GM19238 (cell line): ENCODE results near the gene HNF1A.
"Not testable (repeated sequence)": the region's sequence is repeated elsewhere in the genome, so short reads cannot be mapped to it uniquely, and the experiment has no call there.

Source experiments
- DNase-seq: peaks from one replicate; pipeline ENCODE4 v3.0.0; 2011; ENCODE audit warnings: low spot score; ENCODE audit not compliant: insufficient read length

Gene HNF1A, protein sequence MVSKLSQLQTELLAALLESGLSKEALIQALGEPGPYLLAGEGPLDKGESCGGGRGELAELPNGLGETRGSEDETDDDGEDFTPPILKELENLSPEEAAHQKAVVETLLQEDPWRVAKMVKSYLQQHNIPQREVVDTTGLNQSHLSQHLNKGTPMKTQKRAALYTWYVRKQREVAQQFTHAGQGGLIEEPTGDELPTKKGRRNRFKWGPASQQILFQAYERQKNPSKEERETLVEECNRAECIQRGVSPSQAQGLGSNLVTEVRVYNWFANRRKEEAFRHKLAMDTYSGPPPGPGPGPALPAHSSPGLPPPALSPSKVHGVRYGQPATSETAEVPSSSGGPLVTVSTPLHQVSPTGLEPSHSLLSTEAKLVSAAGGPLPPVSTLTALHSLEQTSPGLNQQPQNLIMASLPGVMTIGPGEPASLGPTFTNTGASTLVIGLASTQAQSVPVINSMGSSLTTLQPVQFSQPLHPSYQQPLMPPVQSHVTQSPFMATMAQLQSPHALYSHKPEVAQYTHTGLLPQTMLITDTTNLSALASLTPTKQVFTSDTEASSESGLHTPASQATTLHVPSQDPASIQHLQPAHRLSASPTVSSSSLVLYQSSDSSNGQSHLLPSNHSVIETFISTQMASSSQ

DNA sequence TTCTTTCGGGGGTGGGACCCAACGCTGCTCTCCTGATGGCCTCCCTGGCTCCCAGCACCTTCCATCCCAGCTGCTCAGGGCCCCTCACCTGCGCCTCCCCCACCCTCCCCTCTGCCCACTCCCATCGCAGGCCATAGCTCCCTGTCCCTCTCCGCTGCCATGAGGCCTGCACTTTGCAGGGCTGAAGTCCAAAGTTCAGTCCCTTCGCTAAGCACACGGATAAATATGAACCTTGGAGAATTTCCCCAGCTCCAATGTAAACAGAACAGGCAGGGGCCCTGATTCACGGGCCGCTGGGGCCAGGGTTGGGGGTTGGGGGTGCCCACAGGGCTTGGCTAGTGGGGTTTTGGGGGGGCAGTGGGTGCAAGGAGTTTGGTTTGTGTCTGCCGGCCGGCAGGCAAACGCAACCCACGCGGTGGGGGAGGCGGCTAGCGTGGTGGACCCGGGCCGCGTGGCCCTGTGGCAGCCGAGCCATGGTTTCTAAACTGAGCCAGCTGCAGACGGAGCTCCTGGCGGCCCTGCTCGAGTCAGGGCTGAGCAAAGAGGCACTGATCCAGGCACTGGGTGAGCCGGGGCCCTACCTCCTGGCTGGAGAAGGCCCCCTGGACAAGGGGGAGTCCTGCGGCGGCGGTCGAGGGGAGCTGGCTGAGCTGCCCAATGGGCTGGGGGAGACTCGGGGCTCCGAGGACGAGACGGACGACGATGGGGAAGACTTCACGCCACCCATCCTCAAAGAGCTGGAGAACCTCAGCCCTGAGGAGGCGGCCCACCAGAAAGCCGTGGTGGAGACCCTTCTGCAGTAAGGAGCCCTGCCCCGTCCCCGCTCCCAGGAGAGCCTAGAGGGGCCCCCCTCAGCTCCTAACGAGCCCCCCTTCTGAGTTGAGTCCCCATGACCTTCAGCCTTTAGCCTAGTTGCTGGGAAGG is at the start of gene HNF1A:
TSS of gene HNF1A (plus strand) at position 248 of the 924 bp plus-strand sequence. CDS start at position 474, 226 bp downstream.
- DNase-seq, result no peak

DNA sequence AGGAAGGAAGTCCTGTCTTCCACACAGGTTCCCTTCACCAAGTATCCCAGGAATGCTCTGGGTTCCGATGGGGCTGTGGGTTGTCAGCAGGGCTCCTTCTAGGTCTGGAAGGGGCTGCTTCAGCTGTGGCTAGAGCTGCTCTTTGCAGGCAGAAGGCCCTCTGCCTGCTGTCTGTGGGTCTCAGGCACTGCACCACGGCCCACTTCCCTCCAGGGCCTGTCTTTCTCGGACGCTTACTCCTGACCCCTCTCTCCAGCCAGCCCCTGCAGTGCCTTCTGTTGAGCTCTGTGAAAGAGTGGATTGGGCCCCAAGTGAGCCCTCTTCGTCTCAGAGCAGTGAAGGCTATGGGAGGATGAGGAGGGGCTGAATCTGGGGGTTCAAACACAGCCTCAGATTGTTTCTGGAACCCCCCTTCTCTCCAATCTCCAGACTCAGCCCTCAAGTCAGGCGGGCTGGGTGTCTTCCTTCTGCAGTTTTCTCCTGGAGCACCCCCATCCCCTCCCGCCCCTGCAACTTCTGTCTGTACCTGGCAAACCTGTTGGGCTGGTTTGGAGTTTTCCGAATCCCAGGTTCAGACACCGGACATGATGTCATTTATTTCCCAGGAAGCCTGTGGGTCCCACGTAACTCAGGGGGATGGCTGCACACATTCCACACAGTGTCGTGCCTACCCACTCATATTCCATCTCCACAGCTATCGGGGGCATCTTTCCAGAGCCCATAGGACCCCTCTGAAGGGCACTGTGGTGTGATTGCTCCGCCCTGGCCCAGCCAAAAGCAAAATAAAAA is 49.3 kb upstream of the HNF1A start:
- DNase-seq, result no peak

DNA sequence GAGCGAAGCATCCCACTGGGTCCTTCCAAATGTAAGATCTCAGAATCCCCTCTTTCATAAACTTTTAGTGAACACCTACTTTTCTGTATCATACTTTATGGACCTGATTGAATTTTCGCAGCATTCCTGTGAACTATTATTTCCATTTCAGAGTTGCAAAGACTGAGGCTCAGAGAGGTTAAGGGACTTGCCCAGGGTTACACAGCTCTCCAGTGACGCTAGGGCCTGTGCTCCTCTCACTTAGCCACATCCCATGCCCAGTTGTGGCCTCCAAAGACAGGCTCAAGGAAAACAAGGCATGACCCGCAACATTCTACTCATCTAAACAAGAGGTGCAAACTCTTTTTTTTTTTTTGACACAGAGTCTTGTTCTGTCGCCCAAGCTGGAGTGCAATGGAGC is 48.3 kb upstream of the HNF1A start:
- no peak for DNase-seq

DNA sequence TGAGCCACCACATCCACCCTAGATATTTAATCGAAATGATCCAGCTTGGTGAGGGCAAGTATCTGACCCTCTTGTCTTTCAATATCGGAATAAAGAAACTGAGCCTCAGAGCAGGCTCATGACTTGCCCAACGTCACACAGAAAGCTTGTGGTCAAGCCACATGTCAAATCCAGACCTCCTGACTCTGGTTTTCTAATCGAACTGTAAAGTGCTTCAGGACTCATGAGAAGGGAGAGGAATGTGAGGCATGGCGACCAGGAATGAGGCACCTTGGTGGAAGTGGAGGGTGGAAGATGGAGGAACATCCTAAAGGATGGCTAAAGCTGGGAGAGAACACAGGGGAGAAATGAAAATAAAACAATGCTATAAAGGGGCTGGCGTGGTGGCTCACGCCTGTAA is 46.3 kb upstream of the HNF1A start:
- no peak for DNase-seq

DNA sequence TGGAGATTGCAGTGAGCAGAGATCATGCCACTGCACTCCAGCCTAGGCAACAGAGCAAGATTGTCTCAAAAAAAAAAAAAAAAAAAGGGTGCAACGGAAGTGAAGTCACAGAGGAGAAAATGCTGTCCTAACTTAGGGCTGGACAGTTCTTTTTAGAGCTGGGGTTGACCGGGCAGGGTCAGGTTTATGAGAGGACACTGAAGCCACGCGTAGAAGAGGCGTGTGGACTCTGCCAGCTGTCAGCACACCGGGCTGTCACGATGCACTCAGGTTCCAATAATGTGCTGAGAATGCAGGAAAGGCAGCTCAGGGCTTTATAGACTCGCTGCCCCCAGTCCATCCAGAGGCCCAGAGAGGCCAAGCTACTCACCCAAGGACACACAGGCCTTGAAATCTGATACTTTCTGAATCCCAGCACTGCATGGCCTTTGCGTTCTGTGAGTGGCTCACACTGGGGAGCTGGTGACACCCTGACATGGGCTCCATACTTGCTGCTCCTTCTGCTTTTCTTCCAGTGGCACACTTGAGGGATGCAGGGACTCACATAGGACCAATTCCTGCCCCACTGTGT is 45.3 kb upstream of the HNF1A start:
- no peak for DNase-seq

DNA sequence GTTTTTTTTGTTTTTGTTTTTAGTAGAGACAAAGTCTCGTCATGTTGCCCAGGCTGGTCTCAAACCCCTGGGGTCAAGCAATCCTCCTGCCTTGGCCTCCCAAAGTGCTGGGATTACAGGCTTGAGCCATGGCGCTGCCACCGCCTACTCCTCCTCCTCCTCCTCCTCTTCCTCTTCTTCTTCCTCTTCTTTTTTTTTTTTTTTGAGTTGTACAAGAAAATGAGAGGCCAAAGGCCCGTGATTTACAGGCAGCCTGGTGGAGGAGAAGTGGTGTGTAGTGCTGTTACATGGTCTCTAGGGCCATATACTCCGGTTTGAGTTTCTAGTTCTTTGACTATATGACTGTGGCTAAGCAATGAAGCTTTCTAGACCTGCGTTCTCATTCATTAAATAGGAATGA is 44.6 kb upstream of the HNF1A start:
- no peak for DNase-seq

DNA sequence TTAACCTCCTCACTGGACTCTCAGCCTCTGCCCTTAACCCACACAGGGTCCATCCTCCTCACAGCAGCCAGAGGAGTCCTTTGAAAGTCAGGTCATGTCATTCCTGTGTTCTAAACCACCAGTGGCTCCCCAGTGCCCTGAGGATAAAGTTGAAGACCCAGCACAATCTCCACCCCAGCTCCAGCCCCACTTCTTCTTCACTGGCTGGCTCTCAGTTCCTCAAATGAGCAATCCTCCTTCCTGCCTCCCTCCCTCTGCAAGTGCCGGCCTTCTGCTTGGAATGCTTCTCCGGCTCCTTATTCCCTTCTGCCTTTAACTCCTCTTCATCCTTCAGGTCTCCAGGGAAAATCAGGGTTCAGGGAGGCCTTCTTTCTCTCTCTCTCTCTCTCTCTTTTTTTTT is 42.1 kb upstream of the HNF1A start:
- no peak for DNase-seq

DNA sequence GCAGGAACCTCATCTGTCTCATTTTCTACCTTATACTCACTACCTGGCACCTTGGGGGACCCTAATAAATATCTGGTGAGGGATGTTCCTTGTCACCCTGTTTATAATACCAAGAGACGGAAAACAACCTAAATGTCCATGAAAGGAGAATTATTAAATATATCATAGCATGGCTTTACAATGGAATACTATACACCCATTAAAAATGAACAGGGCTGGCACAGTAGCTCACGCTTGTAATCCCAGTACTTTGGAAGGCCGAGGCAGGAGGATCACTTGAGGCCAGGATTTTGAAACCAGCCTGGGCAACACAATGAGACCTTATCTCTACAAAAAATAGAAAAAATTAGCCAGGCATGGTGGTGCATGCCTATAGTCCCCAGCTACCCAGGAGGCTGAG is 39.8 kb upstream of the HNF1A start:
- no peak for DNase-seq

DNA sequence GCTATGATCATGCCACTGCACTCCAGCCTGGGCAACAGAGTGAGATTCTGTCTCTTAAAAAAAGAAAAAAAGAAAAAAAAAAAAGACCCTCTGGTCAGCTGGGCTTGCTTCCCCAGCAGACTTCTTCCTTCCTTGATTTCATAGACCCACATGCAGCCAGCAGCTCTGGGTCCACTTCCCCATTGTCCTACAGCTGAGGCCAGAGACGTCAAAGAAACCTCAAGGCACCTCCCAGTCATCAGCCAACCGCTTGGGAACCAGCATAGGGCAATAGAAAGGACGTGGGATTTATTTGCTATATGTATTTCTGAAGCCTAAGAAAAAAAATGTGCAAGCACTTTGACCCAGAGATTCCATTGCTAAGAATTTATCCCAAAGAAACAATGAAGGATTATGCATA is 38.8 kb upstream of the HNF1A start:
- DNase-seq, result no peak

DNA sequence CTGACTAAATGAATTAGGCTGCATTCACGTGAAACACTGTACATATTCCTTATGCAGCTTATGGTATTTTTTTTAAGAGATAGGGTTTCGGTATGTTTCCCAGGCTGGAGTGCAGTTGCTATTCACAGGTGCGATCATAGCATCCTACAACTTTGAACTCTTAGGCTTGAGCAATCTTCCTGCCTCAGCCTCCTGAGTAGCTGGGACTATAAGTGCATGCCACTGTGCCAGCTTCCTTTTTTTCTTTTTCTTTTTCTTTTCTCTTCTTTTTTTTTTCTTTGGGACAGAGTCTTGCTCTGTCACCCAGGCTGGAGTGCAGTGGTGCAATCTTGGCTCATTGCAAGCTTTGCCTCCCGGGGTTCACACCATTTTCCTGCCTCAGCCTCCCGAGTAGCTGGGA is 38.3 kb upstream of the HNF1A start:
- no peak for DNase-seq

- DNase-seq, result no peak
Observed at GRCh38 chr12:120940799-120941198, 37.5 kb upstream of the HNF1A start.

GRCh38 chr12:120941412-120941811 is 36.9 kb upstream of the HNF1A start:
- DNase-seq, result no peak

DNA sequence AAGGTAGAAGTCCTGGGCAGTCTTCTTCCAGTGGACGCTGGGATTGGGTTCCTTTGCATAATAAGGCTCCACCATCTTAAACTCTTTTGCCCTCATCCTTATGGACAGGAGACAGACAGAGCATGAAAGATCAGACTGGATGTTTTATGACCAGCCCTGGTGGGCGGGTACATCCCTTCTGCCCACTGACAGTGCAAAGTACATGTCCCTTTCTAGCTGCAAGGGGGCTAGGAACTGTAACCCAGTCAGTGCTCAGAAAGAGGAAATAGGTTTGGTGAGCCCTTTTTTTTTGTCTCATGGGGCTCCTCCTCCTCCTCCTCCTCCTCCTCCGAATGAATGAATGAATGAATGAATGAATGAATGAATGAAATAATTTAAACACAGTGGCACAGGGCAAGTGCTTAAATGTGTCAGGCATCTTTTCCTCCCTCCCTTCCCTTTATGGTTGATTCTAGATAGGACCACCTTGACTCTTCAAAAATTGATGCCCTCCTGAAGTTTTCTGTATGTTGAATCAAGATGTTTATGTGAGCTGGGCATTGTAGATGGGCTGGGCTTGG is 36.4 kb upstream of the HNF1A start:
- no peak for DNase-seq

DNA sequence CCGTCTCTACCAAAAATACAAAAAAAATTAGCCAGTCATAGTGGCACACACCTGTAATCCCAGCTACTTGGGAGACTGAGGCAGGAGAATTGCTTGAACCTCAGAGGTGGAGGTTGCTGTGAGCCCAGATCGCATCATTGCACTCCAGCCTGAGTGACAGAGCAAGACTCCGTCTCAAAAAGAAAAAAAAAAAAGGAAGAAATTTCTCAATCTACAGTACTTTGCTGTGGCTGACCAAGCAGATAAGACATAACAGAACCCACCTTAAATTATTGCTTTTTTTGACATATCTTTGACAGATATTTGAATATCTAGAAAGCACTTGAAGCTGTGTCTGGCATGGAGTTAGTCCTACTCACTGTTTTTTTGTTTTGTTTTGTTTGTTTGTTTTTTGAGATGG is 34.9 kb upstream of the HNF1A start:
- DNase-seq, result no peak

DNA sequence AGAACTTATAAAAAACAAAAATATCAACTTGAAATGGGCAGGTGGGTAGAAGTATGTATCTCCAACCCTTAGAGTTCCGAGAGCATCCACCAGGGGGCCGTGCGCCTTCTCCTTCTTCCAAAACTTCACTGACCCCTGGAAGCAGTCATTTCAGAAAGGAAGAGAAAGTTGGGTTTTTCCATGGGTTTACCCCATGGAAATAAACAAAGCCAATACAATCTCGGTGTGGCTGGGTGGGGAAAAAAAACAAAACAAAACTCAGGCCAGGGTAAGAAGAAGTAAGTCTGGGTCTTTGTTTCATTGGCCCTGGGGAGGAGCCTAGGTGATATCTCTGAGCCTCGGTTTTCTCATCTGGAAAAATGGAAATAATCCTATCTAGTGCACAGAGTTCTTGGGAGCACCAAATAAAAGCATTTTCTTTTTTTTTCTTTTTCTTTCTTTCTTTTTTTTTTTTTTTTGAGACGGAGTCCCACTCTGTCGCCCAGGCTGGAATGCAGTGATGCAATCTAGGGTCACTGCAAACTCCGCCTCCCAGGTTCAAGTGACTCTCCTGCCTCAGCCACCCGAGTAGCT is 33.6 kb upstream of the HNF1A start:
- peak; percentile 39 for DNase-seq

- not testable (repeated sequence) for DNase-seq
Observed at GRCh38 chr12:120945516-120945915, 32.8 kb upstream of the HNF1A start.

- not testable (repeated sequence) for DNase-seq
Observed at GRCh38 chr12:120950260-120950799, 28.0 kb upstream of the HNF1A start.

DNA sequence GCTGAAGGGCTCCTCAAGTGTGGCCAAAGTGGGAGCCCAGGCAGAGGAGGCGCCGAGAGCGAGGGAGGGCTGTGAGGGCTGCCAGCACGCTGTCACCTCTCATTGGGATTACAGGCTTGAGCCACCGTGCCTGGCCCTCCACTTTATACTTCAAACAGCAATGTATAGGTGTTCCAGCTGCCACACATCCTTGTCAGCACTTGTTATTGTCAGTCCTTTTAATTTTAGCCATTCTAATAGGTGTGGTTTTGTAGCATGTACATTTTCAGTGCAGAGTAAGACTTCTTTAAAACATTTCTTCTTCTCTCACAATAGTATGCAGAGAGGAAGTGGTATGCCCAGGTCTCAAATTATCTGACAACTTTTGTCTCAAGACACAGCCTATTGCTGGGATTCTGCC is 27.5 kb upstream of the HNF1A start:
- no peak for DNase-seq

- DNase-seq, result no peak
Observed at GRCh38 chr12:120955232-120955631, 23.1 kb upstream of the HNF1A start.
